Caco-2 (cell line): ENCODE results near the gene RIPOR2. TPM values are rescaled to one million over a fixed set of nuclear protein-coding genes. Genes with fewer than 3 reads are reported as not detected.

Experiments
- BruUV-seq: library from RNA; stranded (reverse); fragments of 400-500 nt; replicated peaks from 2 replicates; lab custom pipeline; 2021; lab: Mats Ljungman, UMichigan
- CTCF ChIA-PET: fragments of 300-600 bp; sonication (Branson Sonifier 250); formaldehyde crosslinking; loops from one replicate; lab custom pipeline; 2022; ENCODE audit warnings: antibody characterized with exemption; lab: Charles Lee
- POLR2A ChIA-PET: fragments of 300-600 bp; sonication (Branson Sonifier 250); formaldehyde crosslinking; loops from one replicate; lab custom pipeline; 2022; ENCODE audit warnings: antibody characterized with exemption; lab: Charles Lee
- DNase-seq, 2 experiments: peaks; one replicate each; pipeline versions ENCODE4 v3.0.0 to v3.0.0-alpha.2; 2020 to 2022
- H3K27me3 ChIP-seq: replicated peaks from 2 replicates; pipeline ENCODE4 v1.6.0; 2011; ENCODE audit warnings: low read length; ENCODE audit not compliant: control insufficient read depth, insufficient read depth
- H3K36me3 ChIP-seq: 2 replicates; pipeline ENCODE4 v1.5.1; 2011; ENCODE audit warnings: low read length; ENCODE audit not compliant: control insufficient read depth, insufficient read depth
- H3K4me1 ChIP-seq: fragments of 250-450 bp; sonication (Bioruptor Pico); 2 replicates; pipeline ENCODE4 v1.5.1; 2020; ENCODE audit warnings: mild to moderate bottlenecking
- H3K4me3 ChIP-seq: 2 replicates; pipeline ENCODE4 v1.5.1; 2011; ENCODE audit warnings: low read depth, mild to moderate bottlenecking, control low read depth, low read length
- H3K9me3 ChIP-seq: fragments of 250-450 bp; sonication (Bioruptor Pico); 2 replicates; pipeline ENCODE4 v1.5.1; 2020; ENCODE audit warnings: mild to moderate bottlenecking, moderate library complexity
- H3K27ac Mint-ChIP-seq: one replicate; pipeline ENCODE4 v1.8.0; 2022; ENCODE audit warnings: mixed read lengths; ENCODE audit not compliant: unreplicated experiment
- H3K27me3 Mint-ChIP-seq: one replicate; pipeline ENCODE4 v1.8.0; 2022; ENCODE audit warnings: mixed read lengths; ENCODE audit not compliant: insufficient read depth, unreplicated experiment
- H3K36me3 Mint-ChIP-seq: one replicate; pipeline ENCODE4 v1.8.0; 2022; ENCODE audit warnings: mild to moderate bottlenecking, mixed read lengths; ENCODE audit not compliant: insufficient read depth, unreplicated experiment
- H3K4me1 Mint-ChIP-seq: one replicate; pipeline ENCODE4 v1.8.0; 2022; ENCODE audit warnings: low read depth, mixed read lengths; ENCODE audit not compliant: unreplicated experiment
- H3K4me3 Mint-ChIP-seq: one replicate; pipeline ENCODE4 v1.8.0; 2022; ENCODE audit warnings: mild to moderate bottlenecking, moderate library complexity, mixed read lengths; ENCODE audit not compliant: unreplicated experiment
- H3K9me3 Mint-ChIP-seq: one replicate; pipeline ENCODE4 v1.8.0; 2022; ENCODE audit warnings: mixed read lengths; ENCODE audit not compliant: unreplicated experiment
- intact Hi-C: fragments of 100-400 bp; cut with micrococcal nuclease; formaldehyde crosslinking; loops from one replicate; pipeline ENCODE4 v1.10.0; 2022; ENCODE audit not compliant: unreplicated experiment
- total RNA-seq: library from RNA; stranded (reverse); gene quantifications from 2 replicates; pipeline ENCODE4 v1.2.3, GENCODE V29; 2022
- TF ChIP-seq, protein P1 (sequence below), 2 experiments: fragments of 200-600 bp in 1 of 2; IDR thresholded peaks; 1 replicate in 1 of 2; 2 replicates in 1 of 2; pipeline versions ENCODE4 v1.5.1 to v1.8.0; 2011 to 2022; ENCODE audit warnings: antibody characterized with exemption in 1 of 2, control low read depth in 1 of 2, inconsistent platforms in 1 of 2, low read depth in 1 of 2, low read length in 1 of 2, mild to moderate bottlenecking in 1 of 2, moderate library complexity in 1 of 2; ENCODE audit not compliant: insufficient read depth in 1 of 2, severe bottlenecking in 1 of 2, unreplicated experiment in 1 of 2

RIPOR2 gene
- total RNA-seq, 1 experiment from 2014 or later, result 0.64 TPM

DNA sequence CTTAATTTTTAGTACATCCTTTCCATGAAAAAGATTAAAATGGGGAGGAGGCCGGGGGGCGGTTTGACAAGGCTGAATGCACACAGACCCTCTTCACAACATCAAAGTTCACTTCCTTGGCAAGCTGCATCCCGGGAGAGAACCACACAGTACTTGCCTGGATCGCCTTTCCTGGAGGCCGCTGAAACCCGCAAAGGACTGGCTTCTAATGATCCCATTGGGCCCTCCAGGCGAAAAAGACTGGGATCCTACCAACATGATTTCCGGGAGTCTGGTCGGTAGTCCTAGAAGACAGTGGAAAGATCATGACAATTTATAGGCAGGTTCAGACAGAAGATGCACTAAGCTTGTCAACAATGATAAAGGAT, 60.2 kb downstream of the RIPOR2 start:
- H3K9me3 Mint-ChIP-seq, result peaks cover 11% of the 10 kb centered on the region
- H3K27ac Mint-ChIP-seq, result no peak overlapping the region
- intact Hi-C loops, result no loop called here
- CTCF ChIA-PET, result no interaction called here
- Histone ChIP-seq H3K9me3 (peaks cover 10% of the 10 kb centered on the region; the same call in 1 of the 2 replicates), H3K4me1 (peaks cover 20% of the 10 kb centered on the region; the same call in 1 of the 2 replicates), H3K36me3 (no peaks in the 10 kb centered on the region), H3K4me3 (no peak overlapping the region), H3K27me3 (no peaks in the 10 kb centered on the region)
- H3K4me3 Mint-ChIP-seq, result no peak overlapping the region
- DNase-seq, result no peak
- H3K27me3 Mint-ChIP-seq, result no peaks in the 10 kb centered on the region
- no peaks in the 10 kb centered on the region for H3K36me3 Mint-ChIP-seq
- POLR2A ChIA-PET, result no interaction called here
- no TSS peak for BruUV-seq
- peaks cover 14% of the 10 kb centered on the region for H3K4me1 Mint-ChIP-seq
- TF ChIP-seq, protein P1, sequence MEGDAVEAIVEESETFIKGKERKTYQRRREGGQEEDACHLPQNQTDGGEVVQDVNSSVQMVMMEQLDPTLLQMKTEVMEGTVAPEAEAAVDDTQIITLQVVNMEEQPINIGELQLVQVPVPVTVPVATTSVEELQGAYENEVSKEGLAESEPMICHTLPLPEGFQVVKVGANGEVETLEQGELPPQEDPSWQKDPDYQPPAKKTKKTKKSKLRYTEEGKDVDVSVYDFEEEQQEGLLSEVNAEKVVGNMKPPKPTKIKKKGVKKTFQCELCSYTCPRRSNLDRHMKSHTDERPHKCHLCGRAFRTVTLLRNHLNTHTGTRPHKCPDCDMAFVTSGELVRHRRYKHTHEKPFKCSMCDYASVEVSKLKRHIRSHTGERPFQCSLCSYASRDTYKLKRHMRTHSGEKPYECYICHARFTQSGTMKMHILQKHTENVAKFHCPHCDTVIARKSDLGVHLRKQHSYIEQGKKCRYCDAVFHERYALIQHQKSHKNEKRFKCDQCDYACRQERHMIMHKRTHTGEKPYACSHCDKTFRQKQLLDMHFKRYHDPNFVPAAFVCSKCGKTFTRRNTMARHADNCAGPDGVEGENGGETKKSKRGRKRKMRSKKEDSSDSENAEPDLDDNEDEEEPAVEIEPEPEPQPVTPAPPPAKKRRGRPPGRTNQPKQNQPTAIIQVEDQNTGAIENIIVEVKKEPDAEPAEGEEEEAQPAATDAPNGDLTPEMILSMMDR (IDR thresholded peaks at IDR 0.05; ENCODE audit: insufficient read depth in 1 of 2, low read depth in 1 of 2, low read length in 1 of 2, severe bottlenecking in 1 of 2, unreplicated experiment in 1 of 2), result no peak

DNA sequence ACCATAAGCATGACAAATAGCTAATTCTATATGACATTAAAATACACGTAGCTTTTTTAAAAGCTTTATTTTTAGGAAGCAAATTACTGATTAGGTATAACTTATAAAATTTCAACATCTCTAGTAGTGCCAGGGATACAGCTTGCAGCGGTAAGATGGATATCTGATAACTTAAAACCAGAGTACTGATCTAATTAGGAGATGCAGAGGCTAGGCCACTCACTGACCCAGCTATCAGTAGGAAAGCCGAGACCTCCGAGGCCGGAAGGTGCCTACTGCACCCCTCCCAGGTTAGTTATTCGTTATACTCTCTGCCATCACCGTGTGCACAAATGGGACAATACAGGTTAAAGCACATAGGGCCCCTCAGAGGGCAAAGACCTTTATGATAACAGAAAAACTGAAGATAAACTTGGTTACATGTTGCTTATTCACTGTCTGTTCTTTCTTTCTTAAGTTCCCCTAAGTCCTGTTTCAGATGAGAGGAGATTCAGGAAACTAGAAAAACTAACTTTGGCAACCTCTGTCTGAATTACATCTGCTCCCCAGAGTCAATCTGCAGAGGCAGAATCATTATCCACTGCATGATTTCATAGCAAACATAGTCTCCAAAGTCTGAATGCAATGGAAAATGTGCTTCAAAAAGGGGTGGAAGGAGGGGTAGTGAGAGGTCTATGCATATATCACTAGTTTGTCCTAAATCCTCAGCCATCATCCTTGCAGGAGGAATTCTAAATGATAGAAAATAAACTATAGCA, 60.8 kb downstream of the RIPOR2 start:
- BruUV-seq, result no TSS peak
- POLR2A ChIA-PET, result no interaction called here
- no peak overlapping the region for H3K4me3 ChIP-seq

DNA sequence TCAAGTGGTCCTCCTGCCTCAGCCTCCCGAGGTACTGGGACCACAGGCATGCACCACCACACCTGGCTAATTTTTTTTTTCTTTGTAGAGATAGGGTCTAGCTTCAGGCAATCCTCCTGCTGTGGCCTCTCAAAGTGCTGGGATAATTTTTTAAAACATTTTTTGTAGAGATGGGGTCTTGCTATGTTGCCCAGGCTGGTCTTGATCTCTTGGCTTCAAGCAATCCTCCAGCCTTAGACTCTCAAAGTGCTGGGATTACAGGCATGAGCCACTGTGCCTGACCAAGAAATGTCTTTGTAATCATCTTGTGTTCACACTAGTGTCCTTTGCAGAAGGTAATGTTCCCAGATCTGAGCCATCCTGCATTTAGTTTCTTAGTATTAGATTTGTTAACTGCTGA, 61.6 kb downstream of the RIPOR2 start:
- Histone ChIP-seq H3K27me3 (no peaks in the 10 kb centered on the region), H3K4me1 (peaks cover 20% of the 10 kb centered on the region; the same call in 1 of the 2 replicates), H3K9me3 (peaks cover 10% of the 10 kb centered on the region; the same call in 1 of the 2 replicates), H3K4me3 (no peak overlapping the region), H3K36me3 (no peaks in the 10 kb centered on the region)
- Mint-ChIP-seq H3K27me3 (no peaks in the 10 kb centered on the region), H3K4me3 (no peak overlapping the region), H3K36me3 (no peaks in the 10 kb centered on the region), H3K4me1 (peaks cover 7% of the 10 kb centered on the region), H3K27ac (no peak overlapping the region), H3K9me3 (peaks cover 11% of the 10 kb centered on the region)
- no peak for DNase-seq
- TF ChIP-seq, protein P1 (IDR thresholded peaks at IDR 0.05; ENCODE audit: insufficient read depth in 1 of 2, low read depth in 1 of 2, low read length in 1 of 2, severe bottlenecking in 1 of 2, unreplicated experiment in 1 of 2), result no peak
- BruUV-seq, result no TSS peak
- POLR2A ChIA-PET, result no interaction called here
- CTCF ChIA-PET, result interaction anchor here (1.4 kb wide), 1 partner anchor 17 kb away, joined by 3 read pairs; no protein-coding TSS in a partner anchor
- intact Hi-C loops, result no loop called here

More for the DNA sequence above, 60.8 kb downstream of the RIPOR2 start:
- no peaks in the 10 kb centered on the region for H3K36me3 Mint-ChIP-seq
- H3K9me3 Mint-ChIP-seq, result peaks cover 11% of the 10 kb centered on the region
- DNase-seq, result no peak
- Histone ChIP-seq H3K36me3 (no peaks in the 10 kb centered on the region), H3K27me3 (no peaks in the 10 kb centered on the region), H3K9me3 (peaks cover 10% of the 10 kb centered on the region; the same call in 1 of the 2 replicates), H3K4me1 (peaks cover 20% of the 10 kb centered on the region; the same call in 1 of the 2 replicates)
- no peak overlapping the region for H3K27ac Mint-ChIP-seq
- intact Hi-C loops, result no loop called here
- CTCF ChIA-PET, result interaction anchor here (1.4 kb wide), 1 partner anchor 18 kb away, joined by 3 read pairs; no protein-coding TSS in a partner anchor
- H3K27me3 Mint-ChIP-seq, result no peaks in the 10 kb centered on the region
- TF ChIP-seq, protein P1 (IDR thresholded peaks at IDR 0.05; ENCODE audit: insufficient read depth in 1 of 2, low read depth in 1 of 2, low read length in 1 of 2, severe bottlenecking in 1 of 2, unreplicated experiment in 1 of 2), result no peak
- no peak overlapping the region for H3K4me3 Mint-ChIP-seq
- H3K4me1 Mint-ChIP-seq, result peaks cover 14% of the 10 kb centered on the region
